Endothelial cell of umbilical vein (primary cell): ENCODE data around the gene OPRD1. TPM values are rescaled to one million over a fixed set of nuclear protein-coding genes. Genes with fewer than 3 reads are reported as not detected.

Experiments
- BruUV-seq: library from RNA; stranded (reverse); fragments of 400-500 nt; replicated peaks from 2 replicates; lab custom pipeline; 2021; lab: Mats Ljungman, UMichigan
- CTCF ChIA-PET: fragments of 300-600, 350-600 bp; sonication (Branson Sonifier 250); formaldehyde crosslinking; loops from one replicate; lab custom pipeline; 2021; ENCODE audit warnings: antibody characterized with exemption, inconsistent platforms; lab: Charles Lee
- POLR2A ChIA-PET: fragments of 300-600, 350-600 bp; sonication (Branson Sonifier 250); formaldehyde crosslinking; loops from one replicate; lab custom pipeline; 2021; ENCODE audit warnings: antibody characterized with exemption, inconsistent platforms; lab: Charles Lee
- DNase-seq: peaks from one replicate; pipeline ENCODE4 v3.0.0-alpha.2; 2011; ENCODE audit warnings: low read depth, low spot score
- FAIRE-seq: peaks from 2 replicates; lab custom pipeline; 2011; peaks lifted over from hg19 to GRCh38; lab: Jason Lieb, UNC
- H2AFZ ChIP-seq: 2 replicates; pipeline ENCODE4 v1.6.0; 2012; ENCODE audit warnings: low read depth, low read length, control low read depth, inconsistent platforms
- H3K27ac ChIP-seq: 2 replicates; pipeline ENCODE4 v1.5.1; 2011; ENCODE audit warnings: low read depth, mild to moderate bottlenecking, control low read depth, low read length, moderate library complexity; ENCODE audit not compliant: insufficient read depth
- H3K27me3 ChIP-seq, 2 experiments: 2 replicates each; pipeline versions ENCODE4 v1.6.0 to v1.6.1; 2011; ENCODE audit warnings: low read length in 2 of 2, mixed read lengths in 1 of 2; ENCODE audit not compliant: control insufficient read depth in 2 of 2, insufficient read depth in 2 of 2
- H3K36me3 ChIP-seq, 2 experiments: 2 replicates in 1 of 2; 3 replicates in 1 of 2; pipeline ENCODE4 v1.5.1; 2011; ENCODE audit warnings: low read length in 2 of 2, mild to moderate bottlenecking in 1 of 2, moderate library complexity in 1 of 2; ENCODE audit not compliant: control insufficient read depth in 2 of 2, insufficient read depth in 2 of 2; ENCODE audit errors: extremely low read depth in 1 of 2
- H3K4me1 ChIP-seq: 3 replicates; pipeline ENCODE4 v1.5.1; 2011; ENCODE audit warnings: mild to moderate bottlenecking, low read length; ENCODE audit not compliant: control insufficient read depth, insufficient read depth; ENCODE audit errors: extremely low read depth
- H3K4me2 ChIP-seq: 2 replicates; pipeline ENCODE4 v1.6.1; 2011; ENCODE audit warnings: low read length, control low read depth, mixed read lengths; ENCODE audit not compliant: insufficient read depth
- H3K4me3 ChIP-seq, 3 experiments: fragments of 200-600 bp in 1 of 3; sonication (generic), shearing (Covaris generic) in 1 of 3; replicated peaks in 1 of 3; 2 replicates each; pipeline ENCODE4 v1.5.1; 2011 to 2016; ENCODE audit warnings: control low read depth in 3 of 3, low read length in 3 of 3, mild to moderate bottlenecking in 2 of 3, inconsistent platforms in 1 of 3, low read depth in 1 of 3, moderate library complexity in 1 of 3; ENCODE audit not compliant: insufficient read depth in 1 of 3
- H3K79me2 ChIP-seq: 2 replicates; pipeline ENCODE4 v1.6.0; 2012; ENCODE audit warnings: low read length, inconsistent platforms; ENCODE audit not compliant: control insufficient read depth, insufficient read depth
- H3K9ac ChIP-seq: replicated peaks from 2 replicates; pipeline ENCODE3; 2011; ENCODE audit warnings: low read length, control low read depth; ENCODE audit not compliant: insufficient read depth; ENCODE audit errors: extremely low read depth
- H3K9me1 ChIP-seq: replicated peaks from 3 replicates; pipeline ENCODE4 v1.6.0; 2011; ENCODE audit warnings: mild to moderate bottlenecking, low read length; ENCODE audit not compliant: control insufficient read depth, insufficient read depth; ENCODE audit errors: extremely low read depth
- H3K9me3 ChIP-seq: replicated peaks from 2 replicates; pipeline ENCODE4 v1.5.1; 2012; ENCODE audit warnings: low read length, inconsistent platforms; ENCODE audit not compliant: control insufficient read depth, insufficient read depth
- H4K20me1 ChIP-seq: replicated peaks from 2 replicates; pipeline ENCODE3; 2011; ENCODE audit warnings: mild to moderate bottlenecking, low read length; ENCODE audit not compliant: control insufficient read depth, insufficient read depth; ENCODE audit errors: extremely low read depth
- CTCF ChIP-seq, 2 donors: IDR thresholded peaks; 1 replicate in 1 of 2; 2 replicates in 1 of 2; pipeline ENCODE4 v1.5.1; 2011; ENCODE audit warnings: low read length in 2 of 2, mild to moderate bottlenecking in 2 of 2, moderate library complexity in 2 of 2, control low read depth in 1 of 2, inconsistent platforms in 1 of 2, low read depth in 1 of 2; ENCODE audit not compliant: insufficient read depth in 1 of 2; ENCODE audit errors: extremely low read depth in 1 of 2
- EZH2 ChIP-seq: IDR thresholded peaks from 2 replicates; pipeline ENCODE4 v1.6.1; 2012; ENCODE audit warnings: borderline replicate concordance, low read depth, mild to moderate bottlenecking, moderate library complexity, low read length, inconsistent platforms; ENCODE audit not compliant: severe bottlenecking
- FOS ChIP-seq: IDR thresholded peaks from 2 replicates; pipeline ENCODE4 v1.6.1; 2011; ENCODE audit warnings: mild to moderate bottlenecking, low read length, moderate library complexity, borderline replicate concordance; ENCODE audit not compliant: insufficient read depth
- GATA2 ChIP-seq: IDR thresholded peaks from 2 replicates; pipeline ENCODE4 v1.7.0; 2011; ENCODE audit warnings: low read depth, mild to moderate bottlenecking, moderate library complexity, mixed read lengths, low read length; ENCODE audit not compliant: insufficient read length, insufficient read depth
- JUN ChIP-seq: IDR thresholded peaks from 2 replicates; pipeline ENCODE4 v1.6.1; 2011; ENCODE audit warnings: borderline replicate concordance, low read depth; ENCODE audit not compliant: insufficient read length, insufficient read depth
- MAX ChIP-seq: IDR thresholded peaks from 2 replicates; pipeline ENCODE4 v1.6.1; 2011; ENCODE audit not compliant: insufficient read depth, insufficient read length
- MYC ChIP-seq: IDR thresholded peaks from one replicate; pipeline ENCODE4 v1.6.1; 2011; ENCODE audit warnings: mild to moderate bottlenecking, low read depth, low read length
- POLR2A ChIP-seq: IDR thresholded peaks from 2 replicates; pipeline ENCODE4 v1.6.1; 2012; ENCODE audit warnings: low read depth, mild to moderate bottlenecking, control low read depth, low read length
- POLR2AphosphoS5 ChIP-seq: IDR thresholded peaks from 2 replicates; pipeline ENCODE4 v1.6.1; 2012; ENCODE audit warnings: low read depth, mild to moderate bottlenecking, control low read depth, low read length, moderate library complexity; ENCODE audit not compliant: insufficient read depth
- dilution Hi-C: fragments of 300-500 bp; cut with MboI; formaldehyde crosslinking; loops from one replicate; pipeline ENCODE4 v1.15.0; 2019; ENCODE audit warnings: low sequenced_read_pairs; ENCODE audit not compliant: extremely low pct_ligation_motif_present
- intact Hi-C: fragments of 100-400 bp; cut with micrococcal nuclease; formaldehyde crosslinking; loops from one replicate; pipeline ENCODE4 v1.10.0; 2022
- polyA plus RNA-seq, 4 experiments: library from polyadenylated mRNA; depleted of rRNA in 3 of 4; stranded (reverse) in 3 of 4; unstranded in 1 of 4; fragments of >200 nt; gene quantifications; 2 replicates each; pipeline versions ENCODE4 v1.2.1 to v1.2.3, GENCODE V29; 2011 to 2012; ENCODE audit warnings: missing spikeins in 1 of 4
- total RNA-seq: library from RNA; stranded (reverse); gene quantifications from 2 replicates; pipeline ENCODE4 v1.2.3, GENCODE V29; 2021

OPRD1 gene
- total and polyA plus RNA-seq, 2 donors (not counting 3 experiments of a cell fraction or from before 2014, with no cell fraction given), result not detected

GRCh38 chr1:28766532-28767183 lies 45.3 kb upstream of the OPRD1 start:
- dilution Hi-C loops, result no loop called here
- Histone ChIP-seq H3K79me2 (peaks cover 60% of the 10 kb centered on the region), H3K27ac (no peak overlapping the region), H4K20me1 (peaks cover 9% of the 10 kb centered on the region), H3K27me3 (no peaks in the 10 kb centered on the region), H3K4me3 (no peak overlapping the region), H3K9me1 (no peaks in the 10 kb centered on the region), H3K4me2 (no peak overlapping the region), H3K9me3 (no peaks in the 10 kb centered on the region), H3K36me3 (peaks cover 0 to 6% of the 10 kb centered on the region in 2 experiments), H3K9ac (no peak overlapping the region), H2AFZ (no peak overlapping the region), H3K4me1 (no peaks in the 10 kb centered on the region)
- intact Hi-C loops, result no loop called here
- DNase-seq, result no peak
- no peak for FAIRE-seq
- TF ChIP-seq POLR2AphosphoS5, result no peak
- no peak for TF ChIP-seq GATA2
- TF ChIP-seq POLR2A, result no peak
- TF ChIP-seq MYC, result no peak
- TF ChIP-seq CTCF (IDR thresholded peaks at IDR 0.05; ENCODE audit: extremely low read depth in 1 of 2, insufficient read depth in 1 of 2, low read depth in 1 of 2, low read length in 2 of 2), result no peak
- TF ChIP-seq MAX, result no peak
- TF ChIP-seq EZH2, result no peak
- no peak for TF ChIP-seq FOS
- no peak for TF ChIP-seq JUN
- ChIA-PET CTCF (no interaction called here), POLR2A (interaction anchor here (0.7 kb wide), 1 partner anchor 255 kb away, joined by 5 read pairs; no protein-coding TSS in a partner anchor)
- no TSS peak for BruUV-seq
